Measurements from ENCODE around the gene CYP4F3.
"Not testable (repeated sequence)": the region's sequence is repeated elsewhere in the genome, so short reads cannot be mapped to it uniquely, and the experiment has no call there.

Gene CYP4F3

DNA sequence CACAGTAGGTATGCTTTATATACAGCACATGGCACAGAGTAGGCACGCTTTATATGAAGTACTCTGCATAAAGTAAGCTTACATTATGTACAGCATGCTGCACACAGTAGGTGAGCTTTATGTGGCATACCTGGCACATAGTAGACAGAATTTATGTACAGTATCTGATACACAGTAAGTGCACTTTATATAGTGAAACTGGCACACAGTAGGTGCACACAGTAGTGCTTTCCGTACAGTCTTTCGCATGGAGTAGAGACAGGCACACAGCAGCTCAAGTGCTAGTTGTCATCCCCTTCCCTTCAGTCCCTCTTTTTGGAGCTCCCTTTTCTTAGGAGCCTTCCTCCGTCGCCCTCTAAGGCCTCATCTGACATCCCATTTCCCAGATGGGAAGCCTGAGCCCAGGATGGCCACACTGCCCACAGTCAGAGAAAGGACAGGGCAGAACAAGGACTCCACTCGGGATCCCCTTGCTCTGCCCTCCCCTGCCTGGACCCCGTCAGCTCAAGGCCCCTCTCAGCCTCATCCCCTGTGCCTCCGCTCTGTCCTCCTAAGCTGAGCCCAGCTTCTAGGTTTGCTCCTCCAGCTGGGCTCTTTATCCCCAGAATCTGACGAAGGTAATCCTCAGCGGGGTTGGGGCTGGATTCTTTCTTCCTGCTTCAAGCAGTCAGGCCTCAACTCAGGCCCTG is 31.3 kb downstream of the CYP4F3 start:
- DNase-seq: no peak

DNA sequence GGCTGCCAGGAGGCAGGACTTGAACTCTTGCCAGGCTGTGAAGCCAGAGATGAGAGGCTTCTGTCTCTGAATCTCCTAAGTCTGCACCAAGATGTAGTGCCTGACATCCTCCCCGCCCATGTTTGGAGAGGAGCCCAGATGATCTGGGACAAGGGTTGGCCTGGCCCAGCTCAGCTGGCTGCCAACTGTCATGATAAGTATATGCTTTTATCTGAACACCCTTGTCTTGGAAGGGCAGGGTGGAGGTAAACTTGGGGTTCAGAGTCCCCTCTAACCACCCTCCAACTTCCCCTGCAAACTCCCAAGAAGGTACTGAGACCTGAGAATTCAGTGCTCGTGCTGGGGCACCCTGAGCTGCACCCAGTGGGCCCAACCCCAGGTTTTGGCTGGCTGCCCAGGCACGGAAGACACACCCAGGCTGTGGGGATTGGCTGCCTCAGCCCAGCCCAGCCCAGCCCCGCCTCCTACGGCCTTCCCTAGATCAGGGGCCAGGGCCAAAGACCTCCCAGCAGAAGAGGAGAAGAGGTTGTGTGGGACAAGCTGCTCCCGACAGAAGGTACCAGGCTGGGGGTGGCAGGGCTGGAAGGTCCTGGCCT is 32.0 kb downstream of the CYP4F3 start, which contains the start of gene CYP4F12:
TSS of gene CYP4F12 (plus strand) at position 508 of the 596 bp plus-strand sequence. CDS start 443 bp downstream, outside the sequence.
- DNase-seq: no peak

DNA sequence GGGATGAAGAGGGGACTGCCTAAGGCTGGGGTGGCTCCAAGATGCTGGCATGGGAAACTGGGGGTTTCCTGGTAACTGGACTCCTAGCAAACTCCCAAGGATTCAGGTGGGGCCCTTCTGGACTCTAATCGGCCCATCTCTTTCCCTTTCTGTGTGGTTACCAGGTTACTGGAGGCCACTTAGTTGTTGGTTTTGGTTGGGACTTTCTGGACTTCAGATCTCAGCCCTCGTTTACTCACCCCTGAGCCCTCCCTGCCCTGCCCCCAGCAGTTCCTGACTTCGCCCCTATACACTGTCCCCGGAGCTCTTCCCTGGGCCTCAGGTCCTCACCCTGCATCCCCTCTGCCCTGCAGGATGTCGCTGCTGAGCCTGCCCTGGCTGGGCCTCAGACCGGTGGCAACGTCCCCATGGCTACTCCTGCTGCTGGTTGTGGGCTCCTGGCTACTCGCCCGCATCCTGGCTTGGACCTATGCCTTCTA is 32.5 kb downstream of the CYP4F3 start:
- DNase-seq: no peak

DNA sequence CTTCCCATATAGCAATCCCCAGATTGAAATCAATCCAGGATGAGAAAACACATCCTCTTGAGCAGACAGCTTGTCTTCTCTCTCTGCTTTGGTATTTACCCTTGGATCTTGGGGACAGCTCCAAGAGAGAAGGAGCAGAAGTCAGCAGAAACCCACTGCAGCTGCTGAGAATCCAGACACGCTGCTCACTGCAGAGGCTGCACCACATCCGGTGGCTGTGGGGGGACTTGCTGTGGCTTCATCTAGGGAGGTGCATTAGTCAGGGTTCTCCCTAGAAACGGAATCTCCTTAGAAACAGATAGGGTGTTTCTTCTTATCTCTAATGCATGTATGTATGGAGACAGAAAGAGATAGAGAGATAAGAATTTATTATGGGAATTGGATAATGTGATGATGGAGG is 34.9 kb downstream of the CYP4F3 start:
- no peak for DNase-seq

DNA sequence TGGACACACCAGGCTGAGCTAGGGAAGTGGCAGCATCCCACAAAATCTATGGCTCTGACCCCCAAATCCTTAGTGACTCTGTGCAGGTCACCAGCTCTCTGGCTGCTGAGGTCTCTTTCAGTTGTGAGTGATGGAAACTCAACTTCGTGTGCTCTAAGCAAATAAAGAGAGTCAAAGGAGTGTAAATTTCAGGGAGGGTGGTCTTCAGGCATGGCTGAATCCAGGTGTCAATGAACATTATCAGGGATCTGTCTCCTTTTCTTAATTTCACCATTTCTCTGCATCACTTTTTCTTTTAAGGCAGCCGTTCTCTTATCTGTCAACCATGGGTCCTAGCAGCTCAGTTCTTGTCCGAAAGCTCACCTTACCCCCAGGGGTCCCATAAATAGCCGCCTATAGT is 38.4 kb downstream of the CYP4F3 start:
- no peak for DNase-seq

DNA sequence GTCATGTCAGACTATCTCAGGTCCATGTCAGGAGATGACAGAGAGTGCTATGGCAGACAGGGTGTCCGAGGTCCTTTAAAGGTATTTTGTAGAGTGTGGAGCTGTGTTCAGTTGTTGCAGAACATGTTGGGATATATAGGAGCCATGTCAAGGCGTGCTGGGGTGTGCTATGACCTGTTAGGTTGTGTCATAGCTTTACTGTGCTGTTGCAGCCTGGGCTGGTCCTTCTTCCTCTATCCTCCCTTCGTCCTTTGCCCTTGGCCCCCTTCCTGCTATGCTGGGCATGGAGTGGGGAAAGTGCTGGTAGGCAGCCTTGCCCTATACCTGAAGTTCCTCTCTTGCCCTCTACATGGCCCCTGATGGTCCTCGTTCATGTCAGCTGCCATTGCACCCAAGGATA is 39.2 kb downstream of the CYP4F3 start:
- not testable (repeated sequence) for DNase-seq

DNA sequence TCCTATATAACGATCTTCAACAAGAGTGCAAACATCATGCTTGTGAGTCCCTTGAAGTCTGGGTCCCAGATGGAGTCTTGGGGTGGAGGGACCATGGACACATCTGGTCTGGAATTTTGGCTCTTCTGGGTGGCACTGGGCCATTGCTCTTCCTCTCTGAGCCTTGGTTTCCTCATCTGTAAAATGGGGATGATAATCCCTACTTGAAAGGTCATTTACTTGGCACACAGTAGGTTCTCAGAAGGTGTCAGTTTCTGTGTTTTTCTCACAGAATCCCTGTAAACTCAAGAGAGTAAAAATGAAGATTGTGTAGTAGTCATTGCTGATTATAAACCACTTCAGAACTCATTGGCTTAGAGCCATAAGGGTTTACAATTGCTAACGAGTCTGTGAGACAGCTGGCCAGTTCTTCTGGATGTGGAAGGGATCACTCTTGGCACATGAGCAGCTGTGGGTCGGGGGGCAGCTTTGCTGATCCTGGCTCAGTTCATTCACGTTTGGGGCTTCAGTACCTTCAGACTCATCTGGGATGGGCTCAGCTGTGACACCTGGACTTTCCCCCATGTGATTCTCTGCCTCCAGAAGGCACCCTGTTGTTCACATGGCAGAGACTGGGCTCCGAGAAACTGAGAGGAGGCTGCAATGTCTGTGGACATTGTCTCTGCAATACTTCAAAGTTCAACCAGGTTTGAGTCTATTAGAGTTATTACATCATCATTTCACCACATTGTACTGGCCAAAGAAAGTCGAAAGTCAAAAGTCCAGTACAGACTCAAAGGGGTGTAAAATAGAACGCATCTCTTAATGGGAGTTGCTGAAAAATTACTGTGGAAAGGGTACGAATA is 40.0 kb downstream of the CYP4F3 start:
- DNase-seq: no peak

DNA sequence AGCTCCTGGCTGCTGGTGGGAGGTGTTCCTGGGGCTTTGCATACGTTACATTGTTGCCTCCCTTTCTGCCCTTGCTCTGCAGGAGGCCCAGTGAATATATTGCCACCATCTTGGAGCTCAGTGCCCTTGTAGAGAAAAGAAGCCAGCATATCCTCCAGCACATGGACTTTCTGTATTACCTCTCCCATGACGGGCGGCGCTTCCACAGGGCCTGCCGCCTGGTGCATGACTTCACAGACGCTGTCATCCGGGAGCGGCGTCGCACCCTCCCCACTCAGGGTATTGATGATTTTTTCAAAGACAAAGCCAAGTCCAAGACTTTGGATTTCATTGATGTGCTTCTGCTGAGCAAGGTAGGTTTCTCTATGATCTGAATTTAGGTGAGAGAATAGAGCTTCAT is 42.7 kb downstream of the CYP4F3 start:
- DNase-seq: no peak

DNA sequence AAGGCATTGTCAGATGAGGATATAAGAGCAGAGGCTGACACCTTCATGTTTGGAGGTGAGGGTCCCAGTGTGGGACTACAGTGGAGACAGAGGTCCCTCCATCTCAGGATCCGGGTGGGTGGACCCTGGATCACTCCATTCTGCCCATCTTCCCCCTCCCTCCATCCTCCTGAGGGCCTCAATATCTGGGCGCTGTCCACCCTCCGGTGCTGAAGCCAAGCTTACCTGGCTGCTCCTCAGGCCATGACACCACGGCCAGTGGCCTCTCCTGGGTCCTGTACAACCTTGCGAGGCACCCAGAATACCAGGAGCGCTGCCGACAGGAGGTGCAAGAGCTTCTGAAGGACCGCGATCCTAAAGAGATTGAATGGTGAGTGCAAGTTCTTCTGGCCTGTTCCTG is 44.1 kb downstream of the CYP4F3 start:
- DNase-seq: no peak

DNA sequence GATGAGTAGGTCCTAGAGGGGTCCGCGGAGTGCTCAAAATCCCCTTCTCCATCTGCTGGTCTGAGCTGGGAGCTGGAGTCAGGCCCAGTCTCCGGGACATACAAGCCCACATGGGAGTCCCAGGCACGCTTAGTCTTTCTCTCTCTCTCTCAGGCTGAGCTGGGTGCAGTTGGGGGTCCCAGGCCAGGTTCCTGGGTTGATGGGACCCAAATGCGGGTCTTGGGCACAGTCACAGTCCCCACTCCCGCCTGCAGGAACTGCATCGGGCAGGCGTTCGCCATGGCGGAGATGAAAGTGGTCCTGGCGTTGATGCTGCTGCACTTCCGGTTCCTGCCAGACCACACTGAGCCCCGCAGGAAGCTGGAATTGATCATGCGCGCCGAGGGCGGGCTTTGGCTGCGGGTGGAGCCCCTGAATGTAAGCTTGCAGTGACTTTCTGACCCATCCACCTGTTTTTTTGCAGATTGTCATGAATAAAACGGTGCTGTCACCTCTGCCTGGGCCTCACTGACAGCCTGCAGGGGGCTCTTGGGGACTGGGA is 56.0 kb downstream of the CYP4F3 start:
- no peak for DNase-seq

DNA sequence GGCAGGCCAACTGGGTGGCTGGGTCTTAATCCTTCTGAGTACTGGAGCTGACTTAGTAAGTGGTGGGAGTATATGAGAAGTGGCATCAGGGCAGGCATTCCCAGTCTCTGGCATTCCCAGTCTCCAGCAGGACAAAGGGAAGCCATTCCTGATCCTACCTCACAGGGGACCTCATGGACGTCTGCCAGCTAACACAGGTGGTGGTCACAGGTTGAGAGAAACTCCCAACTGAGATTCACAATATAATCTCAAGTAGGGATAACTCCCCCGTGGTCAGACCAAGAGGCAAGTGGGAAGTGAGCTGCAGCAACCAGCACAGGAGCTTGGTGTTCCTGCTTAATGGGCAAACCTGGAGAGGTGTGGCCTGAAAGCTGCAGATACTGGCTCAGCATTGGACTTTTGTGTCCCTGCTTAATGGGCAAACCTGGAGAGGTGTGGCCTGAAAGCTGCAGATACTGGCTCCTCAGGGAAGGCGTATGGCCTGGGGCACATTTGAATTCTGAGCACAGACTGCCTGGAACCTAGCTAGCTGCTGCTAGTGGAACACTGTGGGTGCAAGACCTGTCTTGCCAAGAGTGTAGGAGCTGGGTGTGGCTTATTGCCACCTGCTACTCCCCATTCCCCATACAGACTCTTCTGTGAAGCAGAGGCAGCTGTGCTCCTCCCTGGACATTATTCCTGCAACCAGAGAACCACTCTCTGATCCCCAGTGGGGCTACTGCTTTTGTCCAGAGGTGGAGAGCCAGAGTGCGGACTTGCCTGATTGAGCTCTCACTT is 61.2 kb downstream of the CYP4F3 start:
- DNase-seq: no peak

DNA sequence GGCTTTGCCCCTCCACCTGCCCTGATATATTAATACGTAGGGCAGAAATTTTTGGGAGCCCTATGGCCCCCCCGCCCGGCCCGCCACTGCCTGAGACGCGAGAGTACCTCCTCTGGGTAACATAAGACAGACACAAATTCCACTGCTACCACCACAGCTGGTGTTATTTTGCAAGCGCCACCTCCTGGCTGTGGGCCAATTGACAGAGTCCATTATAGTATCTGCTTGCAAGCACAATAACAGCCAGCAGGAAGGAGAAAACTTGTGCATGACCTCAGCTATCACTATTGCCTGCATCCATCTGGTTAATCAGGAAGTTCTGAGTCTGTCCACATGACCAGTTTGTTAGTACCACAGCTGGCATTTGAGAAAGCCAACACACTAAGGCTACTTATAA is 61.8 kb downstream of the CYP4F3 start:
- DNase-seq: peak; percentile 36 to 63
